Liver (tissue), 9 donors: Measurements from ENCODE around the gene CCDC102B. TPM values are rescaled to one million over a fixed set of nuclear protein-coding genes. Genes with fewer than 3 reads are reported as not detected.
A peak's percentile ranks its signal among the peaks of the same experiment; 100 is the strongest.

Experiments
- DNase-seq: peaks from one replicate; pipeline ENCODE4 v3.0.0-alpha.2; 2017; ENCODE audit warnings: low spot score
- H3K27ac ChIP-seq, 2 donors: one replicate each; pipeline ENCODE4 v1.7.0; 2013; ENCODE audit warnings: inconsistent platforms in 2 of 2, low read length in 2 of 2, control low read depth in 1 of 2, low read depth in 1 of 2, mild to moderate bottlenecking in 1 of 2
- H3K27me3 ChIP-seq, 4 donors: one replicate each; pipeline versions ENCODE4 v1.6.1 to v1.7.0; 2013; ENCODE audit warnings: low read length in 3 of 4, inconsistent platforms in 1 of 4, mild to moderate bottlenecking in 1 of 4, moderate library complexity in 1 of 4; ENCODE audit not compliant: control insufficient read depth in 4 of 4, insufficient read depth in 4 of 4
- H3K36me3 ChIP-seq, 4 donors: one replicate each; pipeline versions ENCODE4 v1.6.1 to v1.7.0; 2013; ENCODE audit warnings: low read length in 3 of 4, mild to moderate bottlenecking in 3 of 4, low read depth in 1 of 4, moderate library complexity in 1 of 4; ENCODE audit not compliant: control insufficient read depth in 4 of 4, insufficient read depth in 3 of 4
- H3K4me1 ChIP-seq, 4 donors: one replicate each; pipeline versions ENCODE4 v1.6.1 to v1.7.0; 2013; ENCODE audit warnings: low read length in 3 of 4, mild to moderate bottlenecking in 3 of 4, moderate library complexity in 1 of 4; ENCODE audit not compliant: control insufficient read depth in 4 of 4, insufficient read depth in 4 of 4
- H3K4me3 ChIP-seq, 3 donors: one replicate each; pipeline versions ENCODE4 v1.6.1 to v1.7.0; 2013; ENCODE audit warnings: low read length in 3 of 3, control low read depth in 1 of 3, low read depth in 1 of 3, mild to moderate bottlenecking in 1 of 3
- H3K9ac ChIP-seq, 2 donors: one replicate each; pipeline ENCODE4 v1.7.0; 2013; ENCODE audit warnings: low read length in 2 of 2, mild to moderate bottlenecking in 2 of 2, moderate library complexity in 2 of 2, control low read depth in 1 of 2, low read depth in 1 of 2
- H3K9me3 ChIP-seq, 4 donors: one replicate each; pipeline versions ENCODE4 v1.6.1 to v1.7.0; 2013; ENCODE audit warnings: low read length in 3 of 4; ENCODE audit not compliant: control insufficient read depth in 4 of 4
- EGR1 ChIP-seq, 2 donors: IDR thresholded peaks; 2 replicates each; pipeline ENCODE4 v1.6.1; 2016 to 2018; ENCODE audit warnings: antibody characterized with exemption in 2 of 2, low read depth in 2 of 2
- FOXA1 ChIP-seq: IDR thresholded peaks from 2 replicates; pipeline ENCODE4 v1.6.1; 2016; ENCODE audit warnings: antibody characterized with exemption
- FOXA2 ChIP-seq: IDR thresholded peaks from 2 replicates; pipeline ENCODE4 v1.6.1; 2016; ENCODE audit warnings: antibody characterized with exemption
- GABPA ChIP-seq, 2 donors: IDR thresholded peaks in 1 of 2; conservative IDR thresholded peaks in 1 of 2; 2 replicates each; pipeline ENCODE4 v1.6.1; 2016; ENCODE audit warnings: antibody characterized with exemption in 2 of 2, mild to moderate bottlenecking in 1 of 2, moderate library complexity in 1 of 2
- HNF4A ChIP-seq, 2 donors: conservative IDR thresholded peaks; 2 replicates each; pipeline ENCODE4 v1.6.1; 2016; ENCODE audit warnings: antibody characterized with exemption in 2 of 2, mild to moderate bottlenecking in 2 of 2
- HNF4G ChIP-seq: IDR thresholded peaks from 2 replicates; pipeline ENCODE4 v1.6.1; 2016; ENCODE audit warnings: antibody characterized with exemption
- JUND ChIP-seq, 2 donors: IDR thresholded peaks; 2 replicates each; pipeline ENCODE4 v1.6.1; 2016; ENCODE audit warnings: antibody characterized with exemption in 2 of 2
- NR2F2 ChIP-seq: IDR thresholded peaks from 2 replicates; pipeline ENCODE4 v1.6.1; 2016; ENCODE audit warnings: antibody characterized with exemption
- RAD21 ChIP-seq, 2 donors: IDR thresholded peaks; 2 replicates each; pipeline ENCODE4 v1.6.1; 2016; ENCODE audit warnings: antibody characterized with exemption in 2 of 2, mild to moderate bottlenecking in 2 of 2
- SP1 ChIP-seq: IDR thresholded peaks from 2 replicates; pipeline ENCODE4 v1.6.1; 2018; ENCODE audit warnings: antibody characterized with exemption, mild to moderate bottlenecking
- TAF1 ChIP-seq: conservative IDR thresholded peaks from 2 replicates; pipeline ENCODE4 v1.6.1; 2016; ENCODE audit warnings: antibody characterized with exemption, mild to moderate bottlenecking
- YY1 ChIP-seq: IDR thresholded peaks from 2 replicates; pipeline ENCODE4 v1.6.1; 2016; ENCODE audit warnings: antibody characterized with exemption, mild to moderate bottlenecking
- WGBS: extraction: QIAGEN DNeasy Blood & Tissue Kit; methylation state at CpG from one replicate; pipeline ENCODE4 v1.1.7; 2013; 5-methylcytosine and 5-hydroxymethylcytosine counted together
- polyA plus RNA-seq, 2 donors: library from polyadenylated mRNA; stranded (reverse) in 1 of 2; unstranded in 1 of 2; fragments of 200-250 nt in 1 of 2; fragments of >200 nt in 1 of 2; fragmentation: Nextera tagmentation in 1 of 2; extraction: Ambion mirVana in 1 of 2; gene quantifications; one replicate each; pipeline versions ENCODE4 v1.2.1 to v1.2.3, GENCODE V29; 2013 to 2015
- total RNA-seq, 2 donors: library from RNA; depleted of rRNA; stranded (reverse); fragments of >200 nt; gene quantifications; one replicate each; pipeline ENCODE4 v1.2.3, GENCODE V29; 2014
- TF ChIP-seq, protein P1 (sequence below): IDR thresholded peaks from 2 replicates; pipeline ENCODE4 v1.6.1; 2016; ENCODE audit warnings: antibody characterized with exemption
- TF ChIP-seq, protein P2 (sequence below): IDR thresholded peaks from 2 replicates; pipeline ENCODE4 v1.6.1; 2016; ENCODE audit warnings: antibody characterized with exemption
- TF ChIP-seq, protein P3 (sequence below): fragments of 150-350 bp; IDR thresholded peaks from 2 replicates; pipeline ENCODE4 v1.5.1; 2017; ENCODE audit warnings: improper control_type of control experiment, low read depth, low read length; ENCODE audit not compliant: missing input control
- TF ChIP-seq, protein P4 (sequence below): IDR thresholded peaks from 2 replicates; pipeline ENCODE4 v1.6.1; 2016; ENCODE audit warnings: antibody characterized with exemption
- donor health status: healthy.
- donor health status: healthy.
- donor health status: healthy.
- donor health status: healthy.
- donor health status: healthy.

Gene CCDC102B
- total and polyA plus RNA-seq, 4 donors: 0.54 to 4.5 (median 1.4) TPM

DNA sequence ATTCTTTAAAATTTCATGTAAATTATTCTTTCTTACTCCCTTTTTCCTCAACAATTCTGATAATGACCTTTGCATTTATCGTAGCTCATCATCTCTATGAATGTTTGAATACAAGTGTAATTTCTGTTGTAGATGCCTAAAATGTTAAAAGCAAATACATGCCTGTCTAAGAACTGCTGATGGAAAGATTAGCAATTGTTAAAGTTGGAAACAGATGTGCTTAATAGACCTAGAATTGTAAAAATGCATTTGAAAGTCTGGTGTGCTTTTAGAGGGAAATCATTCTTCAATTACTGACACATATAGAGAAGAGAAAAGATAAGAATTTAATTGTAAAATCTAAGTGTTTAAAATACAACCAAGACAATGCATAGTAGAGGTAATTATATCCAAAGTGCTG lies 50.4 kb downstream of the CCDC102B start:
- no peak for TF ChIP-seq TAF1
- no peak for TF ChIP-seq RAD21 (IDR thresholded peaks at IDR 0.05)
- TF ChIP-seq JUND (IDR thresholded peaks at IDR 0.05): no peak
- TF ChIP-seq, protein P1, sequence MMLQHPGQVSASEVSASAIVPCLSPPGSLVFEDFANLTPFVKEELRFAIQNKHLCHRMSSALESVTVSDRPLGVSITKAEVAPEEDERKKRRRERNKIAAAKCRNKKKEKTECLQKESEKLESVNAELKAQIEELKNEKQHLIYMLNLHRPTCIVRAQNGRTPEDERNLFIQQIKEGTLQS: no peak
- TF ChIP-seq, protein P2, sequence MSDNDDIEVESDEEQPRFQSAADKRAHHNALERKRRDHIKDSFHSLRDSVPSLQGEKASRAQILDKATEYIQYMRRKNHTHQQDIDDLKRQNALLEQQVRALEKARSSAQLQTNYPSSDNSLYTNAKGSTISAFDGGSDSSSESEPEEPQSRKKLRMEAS: no peak
- TF ChIP-seq HNF4G: no peak
- TF ChIP-seq FOXA1: no peak
- TF ChIP-seq YY1: no peak
- TF ChIP-seq, protein P3, sequence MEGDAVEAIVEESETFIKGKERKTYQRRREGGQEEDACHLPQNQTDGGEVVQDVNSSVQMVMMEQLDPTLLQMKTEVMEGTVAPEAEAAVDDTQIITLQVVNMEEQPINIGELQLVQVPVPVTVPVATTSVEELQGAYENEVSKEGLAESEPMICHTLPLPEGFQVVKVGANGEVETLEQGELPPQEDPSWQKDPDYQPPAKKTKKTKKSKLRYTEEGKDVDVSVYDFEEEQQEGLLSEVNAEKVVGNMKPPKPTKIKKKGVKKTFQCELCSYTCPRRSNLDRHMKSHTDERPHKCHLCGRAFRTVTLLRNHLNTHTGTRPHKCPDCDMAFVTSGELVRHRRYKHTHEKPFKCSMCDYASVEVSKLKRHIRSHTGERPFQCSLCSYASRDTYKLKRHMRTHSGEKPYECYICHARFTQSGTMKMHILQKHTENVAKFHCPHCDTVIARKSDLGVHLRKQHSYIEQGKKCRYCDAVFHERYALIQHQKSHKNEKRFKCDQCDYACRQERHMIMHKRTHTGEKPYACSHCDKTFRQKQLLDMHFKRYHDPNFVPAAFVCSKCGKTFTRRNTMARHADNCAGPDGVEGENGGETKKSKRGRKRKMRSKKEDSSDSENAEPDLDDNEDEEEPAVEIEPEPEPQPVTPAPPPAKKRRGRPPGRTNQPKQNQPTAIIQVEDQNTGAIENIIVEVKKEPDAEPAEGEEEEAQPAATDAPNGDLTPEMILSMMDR: no peak
- TF ChIP-seq FOXA2: no peak
- TF ChIP-seq, protein P4, sequence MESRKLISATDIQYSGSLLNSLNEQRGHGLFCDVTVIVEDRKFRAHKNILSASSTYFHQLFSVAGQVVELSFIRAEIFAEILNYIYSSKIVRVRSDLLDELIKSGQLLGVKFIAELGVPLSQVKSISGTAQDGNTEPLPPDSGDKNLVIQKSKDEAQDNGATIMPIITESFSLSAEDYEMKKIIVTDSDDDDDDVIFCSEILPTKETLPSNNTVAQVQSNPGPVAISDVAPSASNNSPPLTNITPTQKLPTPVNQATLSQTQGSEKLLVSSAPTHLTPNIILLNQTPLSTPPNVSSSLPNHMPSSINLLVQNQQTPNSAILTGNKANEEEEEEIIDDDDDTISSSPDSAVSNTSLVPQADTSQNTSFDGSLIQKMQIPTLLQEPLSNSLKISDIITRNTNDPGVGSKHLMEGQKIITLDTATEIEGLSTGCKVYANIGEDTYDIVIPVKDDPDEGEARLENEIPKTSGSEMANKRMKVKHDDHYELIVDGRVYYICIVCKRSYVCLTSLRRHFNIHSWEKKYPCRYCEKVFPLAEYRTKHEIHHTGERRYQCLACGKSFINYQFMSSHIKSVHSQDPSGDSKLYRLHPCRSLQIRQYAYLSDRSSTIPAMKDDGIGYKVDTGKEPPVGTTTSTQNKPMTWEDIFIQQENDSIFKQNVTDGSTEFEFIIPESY: no peak
- no peak for TF ChIP-seq SP1
- no peak for TF ChIP-seq EGR1 (IDR thresholded peaks at IDR 0.05; ENCODE audit: low read depth in 2 of 2)
- 91% methylated on average over 1 of the region's 1 CpG for WGBS
- Histone ChIP-seq H3K9ac (no peak overlapping the region), H3K27me3 (no peaks in the 10 kb centered on the region), H3K36me3 (no peaks in the 10 kb centered on the region), H3K9me3 (no peaks in the 10 kb centered on the region), H3K4me1 (peaks cover 0 to 5% (median 2%) of the 10 kb centered on the region in 4 donors), H3K27ac (no peak overlapping the region), H3K4me3 (no peak overlapping the region)
- DNase-seq: no peak

DNA sequence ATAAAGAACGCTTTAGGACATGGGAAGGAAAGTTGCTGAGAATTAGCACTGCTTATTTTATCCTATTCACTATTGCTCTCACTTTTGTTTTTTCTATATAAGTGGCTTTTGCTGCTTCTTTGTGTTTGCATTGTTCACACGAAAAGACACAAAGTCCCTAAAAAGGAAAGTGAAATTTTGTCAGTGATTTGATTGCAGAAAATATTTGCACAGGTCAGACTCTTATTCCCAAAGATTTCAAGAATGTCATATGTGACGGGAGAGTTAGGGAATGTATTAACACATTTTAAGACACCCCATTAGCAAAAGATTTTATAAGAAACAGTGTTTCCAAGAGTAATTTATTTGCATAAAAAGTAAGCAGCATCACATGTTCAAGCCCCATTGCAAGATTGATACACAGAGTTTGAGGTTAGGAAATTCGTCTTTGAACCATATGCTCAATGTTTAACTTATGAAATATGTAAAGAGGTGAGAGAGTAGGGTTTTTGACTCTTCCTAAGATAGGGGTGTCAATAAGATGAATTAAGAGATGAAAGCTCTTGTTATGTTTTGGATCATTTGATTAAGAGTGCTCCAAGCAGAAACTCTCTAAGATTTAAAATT lies 57.0 kb downstream of the CCDC102B start:
- H3K4me3 ChIP-seq: peak overlapping the region; percentile 39 to 47 (median 46)
- H3K9ac ChIP-seq: peak overlapping the region in 1 of 2 donors; percentile 29
- peak overlapping the region in 1 of 2 donors; percentile 31 for H3K27ac ChIP-seq
- no peaks in the 10 kb centered on the region for H3K27me3 ChIP-seq
- DNase-seq: no peak
- no peaks in the 10 kb centered on the region for H3K36me3 ChIP-seq
- WGBS: 25% methylated on average over 4 of the region's 4 CpGs
- H3K4me1 ChIP-seq: peaks cover 0 to 5% (median 4%) of the 10 kb centered on the region in 4 donors
- TF ChIP-seq HNF4A (conservative IDR thresholded peaks at IDR 0.05): peak; percentile 22 to 24
- TF ChIP-seq SP1: no peak
- H3K9me3 ChIP-seq: no peaks in the 10 kb centered on the region

DNA sequence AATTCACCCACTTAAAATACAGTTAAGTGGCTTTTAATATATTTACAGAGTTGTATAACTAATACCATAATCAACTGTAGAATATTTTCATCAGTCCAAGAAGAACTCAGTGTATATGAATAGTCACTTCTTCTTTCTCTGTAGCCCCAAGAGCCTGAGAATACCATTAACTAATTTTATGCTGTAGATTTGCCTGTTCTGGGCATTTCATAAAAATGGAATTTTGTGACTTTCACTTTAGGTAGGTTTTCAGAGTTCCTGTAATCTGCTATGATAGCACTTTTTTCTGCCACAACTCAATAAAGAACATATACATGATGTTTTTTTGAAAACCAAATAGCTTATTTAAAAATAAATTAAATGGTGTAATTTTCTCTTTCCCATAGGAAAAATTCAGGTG lies 57.6 kb downstream of the CCDC102B start:
- Histone ChIP-seq H3K27ac (no peak overlapping the region), H3K36me3 (no peaks in the 10 kb centered on the region), H3K27me3 (no peaks in the 10 kb centered on the region), H3K4me1 (peaks cover 0 to 5% (median 4%) of the 10 kb centered on the region in 4 donors), H3K9ac (peak overlapping the region in 1 of 2 donors; percentile 22), H3K9me3 (no peaks in the 10 kb centered on the region), H3K4me3 (no peak overlapping the region)
- no peak for DNase-seq
- no peak for TF ChIP-seq EGR1 (IDR thresholded peaks at IDR 0.05; ENCODE audit: low read depth in 2 of 2)
- no peak for TF ChIP-seq SP1
- TF ChIP-seq, protein P2: no peak
- TF ChIP-seq, protein P1: no peak
- TF ChIP-seq TAF1: no peak
- no peak for TF ChIP-seq HNF4A (conservative IDR thresholded peaks at IDR 0.05)
- TF ChIP-seq, protein P4: no peak
- TF ChIP-seq FOXA1: no peak
- TF ChIP-seq, protein P3: no peak
- TF ChIP-seq NR2F2: no peak
- TF ChIP-seq JUND (IDR thresholded peaks at IDR 0.05): no peak
- TF ChIP-seq HNF4G: no peak
- TF ChIP-seq YY1: no peak
- TF ChIP-seq GABPA (IDR thresholded peaks at IDR 0.05 in 1 of 2, conservative IDR thresholded peaks at IDR 0.05 in 1 of 2): no peak
- TF ChIP-seq RAD21 (IDR thresholded peaks at IDR 0.05): no peak
